Amygdala (tissue), 56 donors: Measurements from ENCODE around the gene KLHL17.
"Not testable (repeated sequence)": the region's sequence is repeated elsewhere in the genome, so short reads cannot be mapped to it uniquely, and the experiment has no call there.

Experiments
- DNase-seq, 56 donors: peaks; one replicate each; lab custom pipeline; 2025; lab: John Stamatoyannopoulos, UW

Gene KLHL17

DNA sequence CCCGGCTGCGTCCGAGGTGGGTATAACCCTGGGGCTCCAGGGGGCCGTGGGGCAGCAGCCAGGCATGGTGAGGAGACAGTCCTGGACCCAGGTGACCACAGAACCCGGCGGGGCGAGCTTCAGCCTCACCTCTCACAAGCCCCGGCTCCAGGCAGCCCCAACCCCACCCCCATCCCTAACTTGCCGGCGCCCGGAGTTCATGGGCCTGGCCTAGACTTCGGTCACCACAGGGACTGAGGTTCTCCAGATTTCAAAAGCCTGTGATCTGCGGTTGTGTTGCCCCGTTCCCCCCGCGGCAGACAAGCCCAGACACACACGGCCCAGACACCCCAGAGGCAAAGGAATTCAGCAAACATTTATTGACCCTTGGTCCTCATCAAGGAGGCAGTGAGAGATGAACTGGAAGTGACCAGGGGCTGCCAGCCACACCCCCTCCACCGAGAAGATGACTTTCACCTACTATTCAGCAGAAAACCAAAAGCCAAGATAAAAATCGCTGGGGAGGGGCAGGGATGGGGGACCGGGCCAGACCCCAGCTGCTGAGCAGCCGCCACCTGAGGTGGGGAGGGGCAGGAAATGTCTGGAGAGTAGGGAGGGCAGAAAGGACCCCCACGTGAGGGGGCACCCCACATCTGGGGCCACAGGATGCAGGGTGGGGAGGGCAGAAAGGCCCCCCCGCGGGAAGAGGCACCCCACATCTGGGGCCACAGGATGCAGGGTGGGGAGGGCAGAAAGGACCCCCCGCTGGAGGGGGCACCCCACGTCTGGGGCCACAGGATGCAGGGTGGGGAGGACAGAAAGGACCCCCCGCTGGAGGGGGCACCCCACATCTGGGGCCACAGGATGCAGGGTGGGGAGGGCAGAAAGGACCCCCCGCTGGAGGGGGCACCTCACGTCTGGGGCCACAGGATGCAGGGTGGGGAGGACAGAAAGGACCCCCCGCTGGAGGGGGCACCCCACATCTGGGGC lies 35.6 kb downstream of the KLHL17 start:
- DNase-seq = no peak

DNA sequence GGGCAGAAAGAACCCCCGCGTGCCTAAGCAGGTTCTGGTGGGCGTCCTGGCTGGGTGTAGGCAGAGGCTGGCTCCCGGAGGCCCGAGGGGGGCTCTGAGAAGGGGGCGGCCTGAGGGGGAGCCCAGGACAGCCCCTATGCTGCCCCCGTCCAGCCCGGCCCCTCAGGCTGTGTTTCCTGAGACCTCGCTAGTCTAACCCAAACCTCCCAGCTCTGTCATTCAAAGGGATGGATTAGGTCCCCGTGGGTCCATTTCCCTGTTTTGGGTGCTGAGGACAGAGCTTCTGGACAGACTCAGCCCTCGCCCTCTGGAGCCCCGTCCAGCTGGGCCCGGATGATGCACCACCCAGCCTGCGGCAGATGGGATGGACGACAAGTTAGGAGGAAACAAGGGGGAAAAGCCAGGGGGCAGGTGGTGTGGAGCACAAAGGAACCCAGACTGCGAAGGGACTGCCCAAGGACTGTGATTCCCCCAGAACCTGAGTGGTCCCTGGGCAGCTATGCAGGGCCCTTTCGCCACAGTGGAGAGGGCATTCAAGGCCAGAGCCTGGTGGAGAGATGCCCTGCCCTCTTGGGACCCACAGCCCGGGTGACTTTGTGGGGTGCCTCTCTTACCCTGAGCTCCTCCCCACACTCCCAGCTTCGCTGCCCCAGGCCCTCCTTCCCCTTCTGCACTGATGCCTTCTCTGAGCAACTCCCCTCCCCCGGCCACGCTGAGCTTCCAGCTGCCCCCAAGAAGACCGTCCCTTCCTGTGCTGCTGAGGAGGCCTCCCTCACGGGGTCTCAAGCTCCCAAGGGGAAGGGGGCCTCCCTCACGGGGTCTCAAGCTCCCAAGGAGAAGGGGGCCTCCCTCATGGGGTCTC lies 36.7 kb downstream of the KLHL17 start:
- DNase-seq = no peak

DNA sequence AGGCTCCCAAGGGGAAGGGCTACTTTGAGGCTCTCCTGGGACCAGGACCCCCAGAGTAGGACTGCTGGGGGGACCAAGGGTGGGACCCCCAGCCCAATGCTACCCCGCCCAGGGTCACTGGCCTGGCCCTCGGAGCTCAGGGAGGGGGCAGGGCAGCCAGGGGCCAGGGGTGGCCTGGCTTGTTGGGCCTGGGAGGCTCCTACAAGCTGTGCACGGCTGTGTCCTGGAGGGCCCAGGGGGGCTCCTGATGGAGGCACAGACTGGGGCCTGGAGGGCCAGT lies 37.3 kb downstream of the KLHL17 start:
- no peak for DNase-seq

- no peak for DNase-seq
Measured at GRCh38 chr1:997993-998744, 37.8 kb downstream of the KLHL17 start.

DNA sequence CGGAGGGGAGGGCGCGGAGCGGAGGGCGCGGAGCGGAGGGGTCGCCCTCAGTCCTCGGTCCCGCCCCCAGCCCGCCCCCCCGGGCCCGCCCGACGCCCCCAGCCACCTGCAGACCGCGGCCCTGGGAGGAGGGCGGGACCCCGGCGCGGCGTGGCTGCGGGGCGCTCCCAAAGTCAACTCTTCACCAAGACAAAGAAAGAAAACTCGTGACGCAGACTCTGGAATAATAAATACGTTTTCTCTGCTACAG lies 38.3 kb downstream of the KLHL17 start:
- DNase-seq = no peak

- peak in 2 of 56 donors; percentile 34 to 37 for DNase-seq
Measured at GRCh38 chr1:998995-999724, 38.8 kb downstream of the KLHL17 start.

GRCh38 chr1:999725-1000356 lies 39.5 kb downstream of the KLHL17 start, which contains the start of gene HES4:
TSS of gene HES4 (minus strand) at chr1:1000097. CDS start at chr1:999973, 124 bp downstream.
- peak in 53 of 56 donors; percentile 22 to 88 (median 70) for DNase-seq

DNA sequence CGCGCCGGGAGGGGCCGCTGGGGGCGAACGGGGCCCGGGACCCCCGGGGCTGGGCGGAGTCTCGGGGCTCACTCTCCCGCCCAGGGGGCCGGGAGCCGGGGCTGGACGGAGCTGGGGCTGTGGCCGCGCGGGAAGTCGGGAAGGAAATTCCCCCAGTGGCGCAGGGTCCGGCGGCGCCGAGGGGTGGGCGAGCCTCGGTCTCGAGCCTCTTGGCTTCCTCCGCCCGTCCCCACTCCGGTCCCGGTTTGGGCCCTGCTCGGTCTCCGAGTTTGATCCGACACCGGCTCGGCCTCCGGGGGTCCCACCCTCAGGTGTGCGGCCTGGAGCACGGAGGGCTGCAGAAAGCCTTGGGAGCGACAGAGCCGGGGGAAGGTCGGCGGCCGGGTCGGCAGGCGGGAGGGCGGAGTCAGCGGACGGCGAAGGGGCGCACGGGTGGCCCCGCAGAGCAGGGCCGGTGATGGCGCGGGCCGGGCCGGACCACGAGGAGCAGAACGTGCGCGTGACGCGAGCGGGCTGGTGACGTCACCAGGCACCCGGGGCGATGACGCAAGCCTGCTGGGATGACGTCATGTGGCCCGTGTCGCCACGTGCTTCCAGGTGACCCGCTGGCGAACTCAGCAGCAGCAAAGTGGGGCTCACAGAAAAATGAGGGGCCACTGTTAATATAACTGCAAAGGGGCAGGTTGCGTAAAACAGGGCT lies 40.1 kb downstream of the KLHL17 start:
- DNase-seq = peak in 46 of 56 donors; percentile 25 to 84 (median 64)

DNA sequence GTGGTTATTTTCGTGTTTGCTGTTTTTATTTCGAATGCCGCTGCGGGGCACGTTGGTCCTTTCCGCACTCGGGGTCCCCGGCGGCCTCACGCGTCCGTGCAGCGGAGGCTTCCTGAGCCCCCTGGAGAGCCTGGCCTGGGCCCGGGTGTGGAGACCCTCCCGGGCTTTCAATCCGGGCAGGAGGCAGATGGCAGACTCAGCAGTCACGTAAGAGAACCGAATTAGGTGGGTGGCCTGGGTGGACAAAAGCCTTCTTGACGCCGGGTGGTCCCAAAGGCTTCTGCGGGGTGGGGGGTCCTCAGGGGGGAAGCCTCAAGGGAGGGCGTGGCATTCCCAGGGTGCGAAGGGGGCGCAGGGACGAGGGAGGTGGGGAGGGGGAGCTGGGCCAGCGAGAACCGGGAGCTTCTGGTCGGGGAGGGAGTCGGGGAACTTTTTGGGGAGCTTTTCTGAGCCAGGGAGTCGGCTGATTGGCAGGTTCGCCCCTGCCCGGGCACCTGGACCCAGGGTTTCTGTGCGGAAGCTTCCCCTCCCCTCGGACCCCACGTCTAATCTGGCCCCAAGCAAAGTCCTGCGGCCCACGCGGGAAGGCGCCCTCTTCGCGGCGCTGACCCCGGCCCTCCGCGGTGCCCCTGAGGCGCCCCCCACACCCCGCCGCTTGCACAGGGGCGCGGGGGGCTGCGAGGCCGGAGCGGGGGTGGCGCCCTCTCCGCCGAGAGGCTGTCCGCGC lies 40.8 kb downstream of the KLHL17 start:
- peak in 1 of 56 donors; percentile 32 for DNase-seq

DNA sequence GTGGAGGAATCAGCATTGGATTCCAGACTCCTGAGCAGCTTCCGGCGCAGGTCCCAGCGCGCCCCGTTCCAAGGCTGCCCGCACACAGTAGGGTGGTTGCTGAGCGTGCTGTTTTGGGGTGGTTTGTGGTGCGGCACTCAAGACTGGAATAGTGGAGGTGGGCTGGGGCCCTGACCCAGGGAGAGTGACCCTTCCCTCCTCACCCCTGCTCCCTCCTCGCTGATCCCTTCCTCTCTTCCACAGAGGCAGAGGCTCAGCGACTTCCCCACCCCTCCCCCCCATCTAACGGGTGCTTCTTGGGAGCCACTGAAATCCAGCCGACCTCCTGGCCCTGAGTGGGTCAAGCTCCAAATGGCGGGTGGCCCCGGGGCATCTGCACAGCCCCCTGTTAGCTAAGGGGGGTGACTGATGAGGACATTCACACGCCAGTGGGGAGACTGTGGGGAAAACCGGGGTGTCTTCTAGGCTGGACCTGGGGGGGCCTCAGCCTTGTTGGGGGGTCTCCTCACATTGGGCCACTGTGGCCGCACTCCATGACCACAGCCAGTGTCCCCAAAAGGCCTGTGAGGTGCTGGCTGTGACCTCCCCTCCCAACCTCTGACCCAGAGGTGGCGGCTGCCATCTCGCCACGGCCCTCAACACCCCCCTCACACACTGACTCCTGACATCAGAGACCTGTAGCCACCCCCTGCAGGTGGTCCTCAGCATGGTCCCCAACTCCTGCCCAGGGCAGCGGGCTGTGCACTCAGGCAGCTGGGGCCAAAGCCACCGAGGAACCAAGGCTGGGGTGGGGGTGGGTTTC lies 43.4 kb downstream of the KLHL17 start:
- no peak for DNase-seq

GRCh38 chr1:1004420-1004779 lies 44.0 kb downstream of the KLHL17 start:
- no peak for DNase-seq

DNA sequence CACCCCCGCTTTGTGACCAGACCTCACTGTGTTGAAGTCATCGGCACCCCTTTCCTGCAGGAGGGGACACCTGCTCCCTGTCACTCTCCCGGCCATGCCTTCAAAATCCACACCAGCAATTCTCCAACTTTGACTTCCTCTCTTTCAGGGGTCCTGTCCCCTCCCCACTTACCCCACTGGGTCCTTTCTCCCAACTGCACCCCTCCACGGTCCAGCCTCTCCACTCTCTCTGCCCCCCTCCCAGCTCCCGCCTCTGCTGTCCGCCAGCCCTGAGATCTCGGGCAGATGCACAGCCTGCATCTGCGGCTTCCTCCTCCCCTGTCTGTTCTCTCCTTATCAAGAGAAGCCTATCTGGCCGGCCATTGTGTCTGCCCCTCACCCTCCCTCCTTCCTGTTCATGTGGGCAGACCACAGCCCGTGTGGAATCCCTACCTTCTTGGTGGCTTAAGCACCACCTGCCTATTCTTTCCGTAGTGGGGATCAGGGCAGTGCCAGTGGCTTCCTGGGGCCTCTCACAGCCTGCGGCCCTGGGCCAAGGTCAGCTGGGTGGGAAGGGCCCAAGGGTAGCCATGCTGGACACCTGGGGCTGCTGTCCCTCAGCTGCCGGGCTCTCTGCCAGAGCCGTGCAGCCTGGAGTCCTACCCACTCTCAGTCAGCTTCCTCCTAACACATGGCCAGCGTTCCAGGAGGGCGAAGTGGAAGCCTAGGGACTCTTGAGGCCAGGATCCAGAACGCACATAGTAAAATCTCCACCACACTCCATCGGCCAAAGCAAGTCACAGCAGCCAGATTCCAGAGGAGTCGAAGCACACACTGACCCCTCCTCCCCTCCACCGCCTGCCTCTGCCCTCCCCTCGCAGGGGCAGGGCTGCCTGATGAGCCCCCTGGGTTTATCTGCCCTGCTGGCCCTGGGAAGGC lies 44.7 kb downstream of the KLHL17 start:
- no peak for DNase-seq

DNA sequence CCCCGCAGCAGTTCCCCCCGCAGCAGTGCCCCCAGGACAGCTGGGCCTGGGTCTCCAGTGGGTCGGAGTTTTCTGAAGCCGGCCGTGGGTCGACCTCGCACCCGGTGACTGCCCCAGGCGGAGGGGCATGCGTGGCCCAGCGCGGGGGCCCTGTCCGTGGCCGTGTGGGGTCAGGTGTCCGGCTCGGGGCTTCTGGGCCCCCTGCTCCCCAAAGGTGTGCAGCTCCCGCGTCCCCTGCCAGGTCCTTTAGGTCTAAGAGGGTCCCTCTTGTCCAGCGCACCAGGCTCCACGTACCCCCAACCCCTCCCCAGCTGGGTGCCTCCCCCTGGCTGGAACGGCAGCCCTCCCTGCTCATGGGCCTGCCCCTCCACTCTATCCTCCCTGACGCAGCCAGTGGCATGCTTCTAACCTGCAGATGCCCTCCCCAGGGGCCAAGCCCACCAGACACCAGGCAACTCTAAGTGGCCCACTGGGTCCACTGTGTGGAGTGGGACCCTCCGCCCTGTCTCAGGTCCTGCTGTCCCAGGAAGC lies 45.5 kb downstream of the KLHL17 start:
- DNase-seq = no peak

GRCh38 chr1:1006305-1007159 lies 46.1 kb downstream of the KLHL17 start:
- DNase-seq = no peak

DNA sequence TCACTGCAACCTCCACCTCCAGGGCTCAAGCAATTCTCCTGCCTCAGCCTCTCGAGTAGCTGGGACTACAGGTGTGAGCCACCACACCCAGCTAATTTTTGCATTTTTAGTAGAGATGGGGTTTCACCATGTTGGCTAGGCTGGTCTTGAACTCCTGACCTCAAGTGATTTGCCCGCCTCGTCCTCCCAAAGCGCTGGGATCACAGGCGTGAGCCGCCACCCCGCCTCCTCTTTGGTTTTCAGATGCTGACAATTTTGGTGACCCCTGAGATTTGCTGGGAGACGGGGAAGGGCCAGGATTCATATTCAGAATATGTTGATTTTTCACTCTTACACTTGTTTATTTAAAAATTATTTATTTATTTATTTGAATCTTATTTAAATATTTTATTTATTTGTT lies 49.7 kb downstream of the KLHL17 start:
- not testable (repeated sequence) for DNase-seq
